Neuron (in vitro differentiated cells): ENCODE data around the gene OLA1.
"Not testable (repeated sequence)": the region's sequence is repeated elsewhere in the genome, so short reads cannot be mapped to it uniquely, and the experiment has no call there.

ENCODE experiments used
- H2AFZ ChIP-seq: one replicate; pipeline ENCODE4 v1.6.1; 2013; ENCODE audit warnings: low read depth, mild to moderate bottlenecking, inconsistent platforms, low read length, moderate library complexity
- H3K27me3 ChIP-seq: one replicate; pipeline ENCODE4 v1.6.1; 2013; ENCODE audit warnings: low read length; ENCODE audit not compliant: insufficient read depth
- H3K36me3 ChIP-seq: one replicate; pipeline ENCODE4 v1.6.1; 2013; ENCODE audit warnings: low read length; ENCODE audit not compliant: insufficient read depth
- H3K4me1 ChIP-seq: one replicate; pipeline ENCODE4 v1.6.1; 2013; ENCODE audit warnings: low read length; ENCODE audit not compliant: insufficient read depth
- H3K4me3 ChIP-seq: 2 replicates; pipeline ENCODE4 v1.5.1; 2013; ENCODE audit warnings: mild to moderate bottlenecking, low read length, moderate library complexity
- H3K9me3 ChIP-seq: one replicate; pipeline ENCODE4 v1.6.1; 2013; ENCODE audit warnings: low read length

The OLA1 gene

GRCh38 chr2:174248187-174248997 lies at the start of gene OLA1:
Gene OLA1 (minus strand): TSS chr2:174248532. CDS start chr2:174246815, 1,717 bp downstream.
- Histone ChIP-seq H3K9me3 (no peaks in the 10 kb centered on the region), H2AFZ (peak within 1 kb of the TSS; percentile 87), H3K4me3 (peak within 1 kb of the TSS; percentile 86), H3K36me3 (peaks cover 24% of the 10 kb centered on the region), H3K27me3 (no peaks in the 10 kb centered on the region), H3K4me1 (peaks cover 14% of the 10 kb centered on the region)

DNA sequence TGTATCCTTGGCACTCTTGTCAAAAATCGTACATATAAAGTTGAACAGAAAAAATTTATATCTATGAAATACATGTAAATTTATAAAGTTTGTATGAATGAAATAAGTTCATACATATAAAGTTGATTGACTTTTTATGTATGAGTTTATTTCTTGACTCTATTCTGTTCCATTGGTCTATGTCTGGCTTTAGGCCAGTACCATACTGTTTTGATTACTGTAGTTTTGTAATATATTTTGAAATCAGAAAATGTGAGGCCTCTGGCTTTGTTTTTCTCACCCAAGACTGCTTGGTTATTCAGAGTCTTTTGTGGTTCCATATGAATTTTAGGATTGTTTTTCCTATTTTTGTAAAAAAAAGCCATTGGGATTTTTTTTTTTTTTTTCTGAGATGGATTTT lies 44.6 kb upstream of the OLA1 start:
- no peaks in the 10 kb centered on the region for H3K4me1 ChIP-seq
- H3K4me3 ChIP-seq: no peak overlapping the region
- peaks cover 3% of the 10 kb centered on the region for H3K9me3 ChIP-seq
- no peaks in the 10 kb centered on the region for H3K27me3 ChIP-seq
- no peak overlapping the region for H2AFZ ChIP-seq
- H3K36me3 ChIP-seq: no peaks in the 10 kb centered on the region

DNA sequence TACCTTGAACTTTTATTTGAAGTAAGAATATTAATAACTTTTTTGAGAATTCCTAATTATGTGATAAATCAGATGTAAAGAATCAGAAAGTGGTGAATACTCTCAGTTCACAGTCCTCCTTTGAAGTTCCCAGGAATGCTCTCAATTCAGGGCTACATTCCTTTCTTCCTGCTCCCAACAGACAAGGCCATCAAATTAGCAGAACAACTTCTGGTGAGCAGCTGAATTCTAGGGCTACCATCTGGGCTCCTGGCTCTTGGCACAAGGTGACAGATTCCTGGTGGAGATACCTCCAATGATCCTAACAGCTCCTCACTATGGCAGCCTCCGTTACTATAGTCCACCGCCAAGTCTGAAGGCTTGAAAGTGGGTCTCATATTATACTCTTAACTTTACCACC lies 37.8 kb upstream of the OLA1 start:
- Histone ChIP-seq H2AFZ (no peak overlapping the region), H3K4me1 (no peaks in the 10 kb centered on the region), H3K4me3 (no peak overlapping the region), H3K9me3 (no peaks in the 10 kb centered on the region), H3K27me3 (no peaks in the 10 kb centered on the region), H3K36me3 (no peaks in the 10 kb centered on the region)

DNA sequence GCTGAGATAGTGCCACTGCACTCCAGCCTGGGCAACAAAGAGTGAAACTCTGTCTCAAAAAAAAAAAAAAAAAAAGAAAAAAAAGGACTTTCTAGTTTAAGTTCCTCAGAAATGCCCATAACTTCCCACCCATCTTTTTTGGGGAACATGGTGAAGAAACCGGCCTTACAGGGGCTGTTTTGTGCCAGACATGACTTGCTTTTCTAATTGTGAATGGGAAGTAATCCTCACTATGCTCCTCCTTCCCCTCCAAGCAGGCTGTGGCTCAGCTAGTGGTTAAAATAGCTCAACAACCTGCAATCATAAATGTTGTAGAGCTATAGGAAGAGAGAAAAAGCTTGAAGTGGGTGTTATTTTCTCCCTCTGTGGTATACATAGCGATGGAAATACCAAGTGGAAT lies 34.1 kb upstream of the OLA1 start:
- Histone ChIP-seq H3K9me3 (no peaks in the 10 kb centered on the region), H3K27me3 (no peaks in the 10 kb centered on the region), H3K4me1 (no peaks in the 10 kb centered on the region), H3K36me3 (no peaks in the 10 kb centered on the region), H2AFZ (no peak overlapping the region), H3K4me3 (no peak overlapping the region)

- Histone ChIP-seq H2AFZ (no peak overlapping the region), H3K36me3 (no peaks in the 10 kb centered on the region), H3K27me3 (no peaks in the 10 kb centered on the region), H3K4me1 (no peaks in the 10 kb centered on the region), H3K4me3 (no peak overlapping the region), H3K9me3 (no peaks in the 10 kb centered on the region)
Measured at GRCh38 chr2:174281736-174282135, 33.4 kb upstream of the OLA1 start.

GRCh38 chr2:174280596-174280995 lies 32.3 kb upstream of the OLA1 start:
- Histone ChIP-seq H3K9me3 (no peaks in the 10 kb centered on the region), H3K4me1 (no peaks in the 10 kb centered on the region), H2AFZ (no peak overlapping the region), H3K36me3 (no peaks in the 10 kb centered on the region), H3K4me3 (no peak overlapping the region), H3K27me3 (no peaks in the 10 kb centered on the region)

- not testable (repeated sequence) for H3K9me3 ChIP-seq, H2AFZ ChIP-seq, H3K4me1 ChIP-seq, H3K27me3 ChIP-seq, H3K36me3 ChIP-seq, H3K4me3 ChIP-seq
Measured at GRCh38 chr2:174270263-174270662, 21.9 kb upstream of the OLA1 start.

DNA sequence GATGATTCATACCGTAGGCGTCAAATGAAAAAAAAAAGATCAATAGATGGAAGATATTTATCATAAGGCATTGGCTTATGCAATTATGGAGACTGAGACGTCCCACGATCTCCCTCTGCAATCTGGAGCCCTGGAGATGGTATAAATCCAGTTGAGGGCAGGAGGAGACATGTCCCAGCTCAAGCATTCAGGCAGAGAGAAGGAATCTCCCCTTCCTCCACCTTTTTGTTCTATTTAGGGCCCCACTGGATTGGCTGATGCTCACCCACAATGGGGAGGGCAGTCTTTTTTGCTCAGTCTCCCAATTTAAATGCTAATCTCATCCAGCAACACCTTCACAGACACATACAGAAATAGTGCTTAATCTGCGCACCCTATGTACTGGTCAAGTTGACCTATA lies 18.0 kb upstream of the OLA1 start:
- Histone ChIP-seq H3K4me3 (no peak overlapping the region), H3K4me1 (no peaks in the 10 kb centered on the region), H3K36me3 (no peaks in the 10 kb centered on the region), H3K9me3 (peaks cover 6% of the 10 kb centered on the region), H3K27me3 (peaks cover 8% of the 10 kb centered on the region), H2AFZ (no peak overlapping the region)

DNA sequence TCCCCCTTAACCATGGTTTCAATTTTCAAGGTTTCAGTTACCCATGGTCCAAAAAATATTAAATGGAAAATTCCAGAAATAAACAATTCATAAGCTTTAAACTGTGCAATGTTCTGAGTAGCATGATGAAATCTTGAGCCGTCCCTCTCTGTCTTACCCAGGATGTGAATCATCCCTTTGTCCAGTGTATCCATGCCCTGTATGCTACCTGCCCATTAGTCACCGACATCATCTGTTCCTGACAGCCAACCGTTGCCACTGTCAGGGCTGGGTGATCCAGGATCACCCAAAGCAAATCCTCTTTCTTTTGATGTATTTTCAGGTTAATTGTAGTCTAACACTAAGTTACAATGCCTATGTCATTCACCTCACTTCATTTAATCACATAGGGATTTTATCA lies 15.7 kb upstream of the OLA1 start:
- peaks cover 8% of the 10 kb centered on the region for H3K27me3 ChIP-seq
- peaks cover 5% of the 10 kb centered on the region for H3K9me3 ChIP-seq
- no peak overlapping the region for H2AFZ ChIP-seq
- H3K4me3 ChIP-seq: no peak overlapping the region
- H3K4me1 ChIP-seq: no peaks in the 10 kb centered on the region
- H3K36me3 ChIP-seq: no peaks in the 10 kb centered on the region

GRCh38 chr2:174259981-174260380 lies 11.6 kb upstream of the OLA1 start:
- Histone ChIP-seq H2AFZ (no peak overlapping the region), H3K4me3 (no peak overlapping the region), H3K4me1 (no peaks in the 10 kb centered on the region)

DNA sequence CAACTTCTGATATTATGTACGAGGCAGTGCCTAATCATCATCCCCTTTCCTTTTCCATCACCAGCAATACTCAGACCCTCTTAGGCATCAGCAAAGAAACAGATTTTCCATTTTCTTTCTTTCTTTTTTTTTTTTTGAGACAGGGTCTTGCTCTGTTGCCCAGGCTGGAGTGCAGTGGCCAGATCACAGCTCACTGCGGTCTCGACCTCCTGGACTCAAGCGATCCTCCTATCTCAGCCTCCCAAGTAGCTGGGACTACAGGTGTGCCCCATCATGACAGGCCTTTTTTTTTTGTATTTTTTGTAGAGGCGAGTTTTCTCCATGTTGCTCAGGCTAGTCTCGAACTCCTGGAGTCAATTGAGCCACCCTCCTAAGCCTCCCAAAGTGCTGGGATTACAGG lies 5.9 kb upstream of the OLA1 start:
- no peaks in the 10 kb centered on the region for H3K4me1 ChIP-seq
- no peak overlapping the region for H3K4me3 ChIP-seq
- H3K27me3 ChIP-seq: no peaks in the 10 kb centered on the region
- H3K36me3 ChIP-seq: no peaks in the 10 kb centered on the region
- no peak overlapping the region for H2AFZ ChIP-seq
- no peaks in the 10 kb centered on the region for H3K9me3 ChIP-seq

More at GRCh38 chr2:174259981-174260380, 11.6 kb upstream of the OLA1 start:
- H3K9me3 ChIP-seq: no peaks in the 10 kb centered on the region
- H3K27me3 ChIP-seq: no peaks in the 10 kb centered on the region
- no peaks in the 10 kb centered on the region for H3K36me3 ChIP-seq

- peak overlapping the region; percentile 86 for H3K4me3 ChIP-seq
- peaks cover 17% of the 10 kb centered on the region for H3K36me3 ChIP-seq
- no peaks in the 10 kb centered on the region for H3K9me3 ChIP-seq
- H3K4me1 ChIP-seq: peaks cover 14% of the 10 kb centered on the region
- peak overlapping the region; percentile 87 for H2AFZ ChIP-seq
- no peaks in the 10 kb centered on the region for H3K27me3 ChIP-seq
Measured at GRCh38 chr2:174248998-174249592, 763 bp upstream of the OLA1 start.

- Histone ChIP-seq H2AFZ (peak overlapping the region; percentile 87), H3K4me3 (peak overlapping the region; percentile 86), H3K27me3 (no peaks in the 10 kb centered on the region), H3K9me3 (no peaks in the 10 kb centered on the region), H3K36me3 (peaks cover 30% of the 10 kb centered on the region), H3K4me1 (peaks cover 14% of the 10 kb centered on the region)
Measured at GRCh38 chr2:174247474-174248186, 702 bp downstream of the OLA1 start.
